IMR-90 (cell line): ENCODE results near the gene EIF4G2.
A peak's percentile ranks its signal among the peaks of the same experiment; 100 is the strongest.

Source experiments
- BHLHE40 ChIP-seq: fragments of 150-350 bp; IDR thresholded peaks from 2 replicates; pipeline ENCODE4 v1.6.1; 2016; ENCODE audit warnings: mild to moderate bottlenecking, low read depth, low read length
- FOS ChIP-seq: fragments of 150-350 bp; IDR thresholded peaks from 2 replicates; pipeline ENCODE4 v1.6.1; 2016; ENCODE audit warnings: low read depth, low read length
- MAFK ChIP-seq: IDR thresholded peaks from 2 replicates; pipeline ENCODE4 v1.6.1; 2012; ENCODE audit warnings: low read depth, low read length, improper control_type of control experiment
- MXI1 ChIP-seq: IDR thresholded peaks from 2 replicates; pipeline ENCODE4 v1.6.1; 2012; ENCODE audit warnings: low read depth, mild to moderate bottlenecking, low read length, moderate library complexity, borderline replicate concordance
- POLR2A ChIP-seq: IDR thresholded peaks from 2 replicates; pipeline ENCODE4 v1.6.1; 2012; ENCODE audit warnings: mild to moderate bottlenecking, low read depth, low read length
- RAD21 ChIP-seq: IDR thresholded peaks from 2 replicates; pipeline ENCODE4 v1.6.1; 2012; ENCODE audit warnings: low read length, improper control_type of control experiment
- RCOR1 ChIP-seq: IDR thresholded peaks from 2 replicates; pipeline ENCODE4 v1.6.1; 2012; ENCODE audit warnings: mild to moderate bottlenecking, low read length, improper control_type of control experiment; ENCODE audit not compliant: insufficient replicate concordance
- RFX5 ChIP-seq: IDR thresholded peaks from 2 replicates; pipeline ENCODE4 v1.8.0; 2012; ENCODE audit warnings: low read depth, mild to moderate bottlenecking, low read length, moderate library complexity
- SMC3 ChIP-seq: fragments of 150-350 bp; IDR thresholded peaks from 2 replicates; pipeline ENCODE4 v1.6.1; 2016; ENCODE audit warnings: low read depth, mild to moderate bottlenecking, antibody characterized with exemption, low read length, moderate library complexity
- TF ChIP-seq, protein P1 (sequence below): conservative IDR thresholded peaks from 2 replicates; pipeline ENCODE4 v1.5.1; 2012; ENCODE audit warnings: mild to moderate bottlenecking, low read depth, low read length, improper control_type of control experiment
- TF ChIP-seq, protein P2 (sequence below): fragments of 150-350 bp; IDR thresholded peaks from 2 replicates; pipeline ENCODE4 v1.6.1; 2017; ENCODE audit warnings: mild to moderate bottlenecking, antibody characterized with exemption, low read length, low read depth
- TF ChIP-seq, protein P3 (sequence below): fragments of 150-350 bp; IDR thresholded peaks from 2 replicates; pipeline ENCODE4 v1.6.1; 2016; ENCODE audit warnings: low read depth, mild to moderate bottlenecking, low read length, moderate library complexity, borderline replicate concordance

DNA sequence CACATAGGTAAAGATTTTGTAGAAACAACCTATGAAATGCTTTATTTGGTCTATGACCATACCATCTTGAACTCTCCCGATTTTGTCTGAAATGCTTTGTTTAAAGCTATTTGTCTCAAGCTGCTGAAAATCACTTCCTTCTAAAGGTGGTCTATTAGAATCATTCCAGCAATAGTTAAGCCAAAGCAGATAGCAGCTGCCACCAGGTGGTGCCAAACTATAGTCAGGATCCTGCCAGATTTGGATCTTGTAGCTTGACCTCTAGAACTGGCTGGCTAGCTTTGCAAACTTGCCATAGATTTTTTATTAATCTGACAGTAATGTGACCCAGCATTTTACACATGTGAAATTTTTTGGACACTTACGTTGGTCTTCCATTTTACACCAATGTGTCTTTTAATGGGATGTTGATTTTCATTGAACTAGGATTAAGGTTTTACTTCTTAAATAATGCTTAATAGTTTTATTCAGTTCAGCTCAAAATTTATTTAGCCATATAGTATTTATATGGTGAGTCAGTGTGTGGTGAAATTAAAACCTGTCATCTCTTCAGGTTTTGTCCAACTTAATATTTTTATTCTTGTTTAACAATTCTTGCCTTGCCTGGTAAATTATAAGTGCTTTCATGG, 38.0 kb downstream of the EIF4G2 start:
- TF ChIP-seq, protein P1, sequence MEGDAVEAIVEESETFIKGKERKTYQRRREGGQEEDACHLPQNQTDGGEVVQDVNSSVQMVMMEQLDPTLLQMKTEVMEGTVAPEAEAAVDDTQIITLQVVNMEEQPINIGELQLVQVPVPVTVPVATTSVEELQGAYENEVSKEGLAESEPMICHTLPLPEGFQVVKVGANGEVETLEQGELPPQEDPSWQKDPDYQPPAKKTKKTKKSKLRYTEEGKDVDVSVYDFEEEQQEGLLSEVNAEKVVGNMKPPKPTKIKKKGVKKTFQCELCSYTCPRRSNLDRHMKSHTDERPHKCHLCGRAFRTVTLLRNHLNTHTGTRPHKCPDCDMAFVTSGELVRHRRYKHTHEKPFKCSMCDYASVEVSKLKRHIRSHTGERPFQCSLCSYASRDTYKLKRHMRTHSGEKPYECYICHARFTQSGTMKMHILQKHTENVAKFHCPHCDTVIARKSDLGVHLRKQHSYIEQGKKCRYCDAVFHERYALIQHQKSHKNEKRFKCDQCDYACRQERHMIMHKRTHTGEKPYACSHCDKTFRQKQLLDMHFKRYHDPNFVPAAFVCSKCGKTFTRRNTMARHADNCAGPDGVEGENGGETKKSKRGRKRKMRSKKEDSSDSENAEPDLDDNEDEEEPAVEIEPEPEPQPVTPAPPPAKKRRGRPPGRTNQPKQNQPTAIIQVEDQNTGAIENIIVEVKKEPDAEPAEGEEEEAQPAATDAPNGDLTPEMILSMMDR, result peak; percentile 65
- TF ChIP-seq BHLHE40 (no peak), RFX5 (no peak), MXI1 (no peak), FOS (no peak), MAFK (no peak), RAD21 (peak; percentile 57), POLR2A (no peak), SMC3 (peak; percentile 53), RCOR1 (no peak)
- TF ChIP-seq, protein P2, sequence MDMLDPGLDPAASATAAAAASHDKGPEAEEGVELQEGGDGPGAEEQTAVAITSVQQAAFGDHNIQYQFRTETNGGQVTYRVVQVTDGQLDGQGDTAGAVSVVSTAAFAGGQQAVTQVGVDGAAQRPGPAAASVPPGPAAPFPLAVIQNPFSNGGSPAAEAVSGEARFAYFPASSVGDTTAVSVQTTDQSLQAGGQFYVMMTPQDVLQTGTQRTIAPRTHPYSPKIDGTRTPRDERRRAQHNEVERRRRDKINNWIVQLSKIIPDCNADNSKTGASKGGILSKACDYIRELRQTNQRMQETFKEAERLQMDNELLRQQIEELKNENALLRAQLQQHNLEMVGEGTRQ, result no peak
- TF ChIP-seq, protein P3, sequence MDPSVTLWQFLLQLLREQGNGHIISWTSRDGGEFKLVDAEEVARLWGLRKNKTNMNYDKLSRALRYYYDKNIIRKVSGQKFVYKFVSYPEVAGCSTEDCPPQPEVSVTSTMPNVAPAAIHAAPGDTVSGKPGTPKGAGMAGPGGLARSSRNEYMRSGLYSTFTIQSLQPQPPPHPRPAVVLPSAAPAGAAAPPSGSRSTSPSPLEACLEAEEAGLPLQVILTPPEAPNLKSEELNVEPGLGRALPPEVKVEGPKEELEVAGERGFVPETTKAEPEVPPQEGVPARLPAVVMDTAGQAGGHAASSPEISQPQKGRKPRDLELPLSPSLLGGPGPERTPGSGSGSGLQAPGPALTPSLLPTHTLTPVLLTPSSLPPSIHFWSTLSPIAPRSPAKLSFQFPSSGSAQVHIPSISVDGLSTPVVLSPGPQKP, result no peak
